Fibroblast of lung (primary cell): ENCODE data around the gene CACNA1A. TPM values are rescaled to one million over a fixed set of nuclear protein-coding genes. Genes with fewer than 3 reads are reported as not detected.

ENCODE experiments used
- DNase-seq, 2 donors: peaks; one replicate each; pipeline versions ENCODE4 v3.0.0 to v3.0.0-alpha.2; 2010; ENCODE audit warnings: low read depth in 2 of 2
- H2AFZ ChIP-seq: 2 replicates; pipeline ENCODE4 v1.5.1; 2012; ENCODE audit warnings: low read length, control low read depth, inconsistent platforms
- H3K27ac ChIP-seq: 2 replicates; pipeline ENCODE4 v1.5.1; 2011; ENCODE audit warnings: low read length, control low read depth; ENCODE audit not compliant: insufficient read depth
- H3K27me3 ChIP-seq: 2 replicates; pipeline ENCODE4 v1.5.1; 2011; ENCODE audit warnings: mild to moderate bottlenecking, low read length; ENCODE audit not compliant: control insufficient read depth, insufficient read depth
- H3K36me3 ChIP-seq: 2 replicates; pipeline ENCODE4 v1.5.1; 2011; ENCODE audit warnings: low read length; ENCODE audit not compliant: control insufficient read depth, insufficient read depth
- H3K4me1 ChIP-seq: 2 replicates; pipeline ENCODE4 v1.5.1; 2011; ENCODE audit warnings: low read length; ENCODE audit not compliant: control insufficient read depth, insufficient read depth; ENCODE audit errors: extremely low read depth
- H3K4me2 ChIP-seq: 2 replicates; pipeline ENCODE4 v1.5.1; 2011; ENCODE audit warnings: low read length, control low read depth; ENCODE audit not compliant: insufficient read depth; ENCODE audit errors: extremely low read depth
- H3K4me3 ChIP-seq, 4 experiments: fragments of 200-600 bp in 1 of 4; sonication (generic) in 1 of 4; replicated peaks in 1 of 4; 2 replicates each; pipeline ENCODE4 v1.5.1; 2011 to 2016; ENCODE audit warnings: low read length in 4 of 4, low read depth in 3 of 4, mild to moderate bottlenecking in 3 of 4, control low read depth in 2 of 4, inconsistent platforms in 1 of 4, mixed read lengths in 1 of 4; ENCODE audit not compliant: insufficient read depth in 1 of 4; ENCODE audit errors: control extremely low read depth in 1 of 4
- H3K79me2 ChIP-seq: 2 replicates; pipeline ENCODE4 v1.5.1; 2012; ENCODE audit warnings: mild to moderate bottlenecking, low read length, inconsistent platforms; ENCODE audit not compliant: control insufficient read depth, insufficient read depth
- H3K9ac ChIP-seq: 2 replicates; pipeline ENCODE4 v1.5.1; 2011; ENCODE audit warnings: mild to moderate bottlenecking, low read length, control low read depth; ENCODE audit not compliant: insufficient read depth
- H3K9me3 ChIP-seq: 2 replicates; pipeline ENCODE4 v1.5.1; 2012; ENCODE audit warnings: low read depth, low read length; ENCODE audit not compliant: control insufficient read depth, insufficient read depth
- H4K20me1 ChIP-seq: 2 replicates; pipeline ENCODE4 v1.5.1; 2011; ENCODE audit warnings: low read length; ENCODE audit not compliant: control insufficient read depth, insufficient read depth; ENCODE audit errors: extremely low read depth
- CTCF ChIP-seq, 2 donors: IDR thresholded peaks in 1 of 2; conservative IDR thresholded peaks in 1 of 2; 1 replicate in 1 of 2; 2 replicates in 1 of 2; pipeline ENCODE4 v1.5.1; 2011 to 2012; ENCODE audit warnings: low read length in 2 of 2, control low read depth in 1 of 2, inconsistent platforms in 1 of 2, low read depth in 1 of 2, mild to moderate bottlenecking in 1 of 2
- EZH2 ChIP-seq: IDR thresholded peaks from 2 replicates; pipeline ENCODE4 v1.5.1; 2012; ENCODE audit warnings: low read length, control low read depth, mild to moderate bottlenecking; ENCODE audit errors: missing control alignments
- polyA plus RNA-seq, 2 donors: library from polyadenylated mRNA; depleted of rRNA in 1 of 2; stranded (reverse) in 1 of 2; unstranded in 1 of 2; fragments of >200 nt; gene quantifications; 2 replicates each; pipeline ENCODE4 v1.2.1, GENCODE V29; 2011 to 2012; ENCODE audit warnings: missing spikeins in 1 of 2
- total RNA-seq: library from RNA; depleted of rRNA; stranded (reverse); fragments of >200 nt; gene quantifications from 2 replicates; pipeline ENCODE4 v1.2.1, GENCODE V29; 2014

Gene CACNA1A
- total and polyA plus RNA-seq, 2 donors (not counting 1 experiment from before 2014, with no cell fraction given): 0.96 to 9.7 TPM

- Histone ChIP-seq H2AFZ (no peak overlapping the region), H4K20me1 (no peaks in the 10 kb centered on the region), H3K9ac (no peak overlapping the region), H3K27ac (no peak overlapping the region), H3K4me2 (no peak overlapping the region), H3K4me1 (no peaks in the 10 kb centered on the region), H3K36me3 (no peaks in the 10 kb centered on the region), H3K9me3 (no peaks in the 10 kb centered on the region), H3K4me3 (no peak overlapping the region), H3K27me3 (no peaks in the 10 kb centered on the region), H3K79me2 (no peaks in the 10 kb centered on the region)
- no peak for TF ChIP-seq CTCF (conservative IDR thresholded peaks at IDR 0.05 in 1 of 2, IDR thresholded peaks at IDR 0.05 in 1 of 2; ENCODE audit: low read depth in 1 of 2, low read length in 2 of 2)
- no peak for TF ChIP-seq EZH2
- DNase-seq: no peak
Measured at GRCh38 chr19:13476071-13476470, 30.2 kb downstream of the CACNA1A start.

- Histone ChIP-seq H3K4me2 (no peak overlapping the region), H2AFZ (no peak overlapping the region), H3K79me2 (no peaks in the 10 kb centered on the region), H3K4me1 (no peaks in the 10 kb centered on the region), H3K27ac (no peak overlapping the region), H3K9ac (no peak overlapping the region), H4K20me1 (no peaks in the 10 kb centered on the region), H3K27me3 (no peaks in the 10 kb centered on the region), H3K4me3 (no peak overlapping the region), H3K36me3 (no peaks in the 10 kb centered on the region), H3K9me3 (no peaks in the 10 kb centered on the region)
- no peak for DNase-seq
- TF ChIP-seq CTCF (conservative IDR thresholded peaks at IDR 0.05 in 1 of 2, IDR thresholded peaks at IDR 0.05 in 1 of 2; ENCODE audit: low read depth in 1 of 2, low read length in 2 of 2): no peak
Measured at GRCh38 chr19:13475044-13475443, 31.2 kb downstream of the CACNA1A start.

GRCh38 chr19:13466697-13467096 lies 39.6 kb downstream of the CACNA1A start:
- H3K4me2 ChIP-seq: no peak overlapping the region
- H4K20me1 ChIP-seq: no peaks in the 10 kb centered on the region
- DNase-seq: no peak
- no peak overlapping the region for H3K9ac ChIP-seq
- H3K4me1 ChIP-seq: no peaks in the 10 kb centered on the region
- no peak overlapping the region for H3K27ac ChIP-seq
- no peak overlapping the region for H3K4me3 ChIP-seq
- H3K9me3 ChIP-seq: no peaks in the 10 kb centered on the region
- no peak overlapping the region for H2AFZ ChIP-seq
- TF ChIP-seq EZH2 (no peak), CTCF (conservative IDR thresholded peaks at IDR 0.05 in 1 of 2, IDR thresholded peaks at IDR 0.05 in 1 of 2; ENCODE audit: low read depth in 1 of 2, low read length in 2 of 2) (no peak)
- H3K27me3 ChIP-seq: no peaks in the 10 kb centered on the region
- no peaks in the 10 kb centered on the region for H3K79me2 ChIP-seq
- H3K36me3 ChIP-seq: no peaks in the 10 kb centered on the region
